GM21515 (cell line): ENCODE data around the gene PTGDR2.

ENCODE experiments used
- ATAC-seq: cut with Tn5 transposase; IDR thresholded peaks from one replicate; pipeline ENCODE4 v1.9.1; 2021; ENCODE audit not compliant: unreplicated experiment

The PTGDR2 gene

DNA sequence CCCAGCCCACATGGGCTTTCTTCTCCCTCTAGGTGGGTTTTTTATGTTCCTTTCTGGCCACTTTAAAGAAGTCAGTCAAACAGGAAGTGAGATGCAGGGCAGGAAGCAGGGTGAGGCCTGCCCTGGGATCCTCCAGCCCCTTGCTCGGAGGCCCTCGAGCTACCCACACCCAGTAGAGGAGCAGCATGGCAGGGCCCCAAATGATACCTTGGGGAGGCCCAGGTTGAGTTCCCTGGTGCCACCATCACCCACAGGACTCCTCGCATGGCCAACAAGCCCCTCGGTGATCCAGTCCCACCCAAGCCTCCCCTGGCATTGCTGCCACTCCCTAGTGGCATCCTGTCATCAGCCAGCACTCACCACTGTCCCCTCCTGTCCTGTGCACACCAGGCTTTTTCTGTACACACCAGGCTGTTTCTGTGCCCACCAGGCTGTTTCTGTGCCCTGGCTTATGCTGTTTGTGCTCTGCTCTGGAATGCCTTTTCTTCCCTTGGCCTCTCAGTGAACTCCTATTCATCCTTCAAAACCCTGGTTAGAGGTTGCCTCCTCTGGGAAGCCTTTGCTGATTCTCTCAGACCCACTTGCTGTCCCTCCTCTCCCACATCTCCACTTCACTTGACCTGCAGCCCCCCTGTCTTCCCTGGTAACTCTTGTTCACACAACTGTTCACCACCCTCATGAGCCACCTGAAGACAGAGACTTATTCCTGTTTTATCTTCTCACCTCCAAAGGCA, 3.1 kb upstream of the PTGDR2 start:
- no peak for ATAC-seq

DNA sequence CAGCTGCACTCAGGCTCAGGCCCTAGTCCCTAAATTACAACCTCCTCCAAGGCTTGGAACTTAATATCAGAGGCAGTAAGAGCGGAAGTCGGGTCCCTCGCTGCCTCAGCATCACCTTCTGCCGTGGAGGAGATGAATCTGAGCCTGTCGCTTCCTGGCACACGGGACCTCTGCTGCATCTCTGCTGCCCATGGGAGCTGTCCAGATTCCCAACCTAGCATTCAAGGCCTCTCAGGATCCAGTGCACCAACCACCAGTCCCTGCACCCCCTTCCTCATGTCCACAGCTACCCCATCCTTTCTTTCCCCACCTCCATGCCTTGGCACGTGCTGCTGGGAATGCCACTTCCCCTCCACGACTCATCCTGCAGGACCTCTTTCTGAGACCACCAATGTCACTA, 2.5 kb upstream of the PTGDR2 start:
- ATAC-seq: no peak

DNA sequence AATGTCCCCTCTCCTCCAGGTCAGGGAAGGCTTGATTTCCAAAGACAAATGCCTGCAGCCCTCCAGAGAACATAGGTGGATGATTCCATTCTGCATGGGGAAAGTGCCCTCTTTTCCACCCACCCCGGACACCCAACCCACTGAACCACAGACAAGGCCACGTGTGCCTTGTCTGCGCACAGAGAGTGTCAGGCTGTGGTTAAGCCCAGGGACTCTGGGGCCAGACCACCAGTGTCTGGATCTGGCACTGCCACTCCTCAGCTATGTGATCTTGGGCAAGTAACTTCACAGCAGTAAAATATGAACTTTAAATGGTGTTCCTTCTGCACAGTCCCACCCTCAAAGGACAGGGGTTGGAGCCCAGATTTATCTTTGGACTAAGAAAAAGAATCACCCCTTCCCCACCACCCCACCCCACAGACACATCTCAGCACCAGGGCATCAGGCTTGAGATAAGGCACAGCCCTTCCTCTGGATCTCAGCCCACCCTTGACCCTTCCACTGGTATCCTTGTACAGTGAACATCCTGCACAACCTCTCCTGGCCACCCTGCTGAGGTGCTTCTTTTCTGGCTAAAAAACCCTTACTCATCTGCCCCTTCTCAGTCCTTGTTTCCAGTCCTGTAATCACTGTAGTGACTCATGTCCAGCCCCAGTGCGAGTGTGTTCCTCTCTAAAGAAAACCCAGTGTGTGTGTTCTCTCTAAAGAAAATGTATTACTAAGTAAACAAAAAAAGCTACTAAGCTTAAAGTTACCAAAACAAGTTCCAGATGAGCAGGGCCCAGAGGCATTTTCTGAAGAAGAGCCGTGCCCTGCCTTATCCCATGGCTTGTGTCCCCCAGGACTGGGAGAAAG, 1.9 kb upstream of the PTGDR2 start:
- no peak for ATAC-seq

DNA sequence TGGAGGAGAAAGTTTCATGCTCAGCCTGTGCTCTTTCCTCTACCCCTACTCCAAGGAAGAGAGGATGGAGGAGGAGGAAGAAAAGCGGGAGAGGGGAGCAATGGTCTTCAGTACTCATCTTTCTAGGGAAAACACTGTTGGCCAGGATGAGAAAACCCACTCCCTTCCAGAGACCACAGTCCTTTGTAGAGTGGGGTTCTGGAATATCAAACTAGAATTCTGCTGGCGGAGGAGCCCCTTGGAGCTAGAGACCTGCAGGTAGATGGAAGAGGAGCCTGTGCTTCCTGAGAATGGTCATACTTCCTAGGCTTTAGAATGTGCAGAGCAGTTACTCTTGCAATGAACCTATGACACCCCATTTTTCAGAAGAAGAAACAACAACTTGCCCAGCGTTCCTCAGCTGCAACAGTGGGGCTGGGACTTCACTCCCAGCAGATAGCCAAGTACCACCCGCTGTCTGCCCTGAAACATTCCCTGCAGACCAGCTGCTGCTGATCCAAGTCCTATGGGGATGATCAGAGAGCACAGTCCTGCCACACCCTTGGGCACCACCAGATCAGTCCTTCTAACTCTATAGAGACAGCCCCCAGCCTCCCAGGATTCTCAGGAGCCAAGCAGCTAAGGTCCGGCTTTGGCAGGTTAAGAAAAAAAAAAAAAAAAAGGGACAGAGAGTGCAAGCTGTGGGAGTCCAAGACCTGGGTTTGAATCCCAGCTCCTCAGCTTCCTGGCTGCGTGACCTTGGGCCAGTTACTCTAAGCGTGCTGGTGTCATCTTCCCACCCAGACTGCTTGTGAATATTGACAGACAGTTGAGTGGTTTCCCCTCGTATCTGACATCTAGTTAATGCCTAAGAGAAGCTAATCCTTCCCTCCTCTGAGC, 664 bp downstream of the PTGDR2 start:
- no peak for ATAC-seq

DNA sequence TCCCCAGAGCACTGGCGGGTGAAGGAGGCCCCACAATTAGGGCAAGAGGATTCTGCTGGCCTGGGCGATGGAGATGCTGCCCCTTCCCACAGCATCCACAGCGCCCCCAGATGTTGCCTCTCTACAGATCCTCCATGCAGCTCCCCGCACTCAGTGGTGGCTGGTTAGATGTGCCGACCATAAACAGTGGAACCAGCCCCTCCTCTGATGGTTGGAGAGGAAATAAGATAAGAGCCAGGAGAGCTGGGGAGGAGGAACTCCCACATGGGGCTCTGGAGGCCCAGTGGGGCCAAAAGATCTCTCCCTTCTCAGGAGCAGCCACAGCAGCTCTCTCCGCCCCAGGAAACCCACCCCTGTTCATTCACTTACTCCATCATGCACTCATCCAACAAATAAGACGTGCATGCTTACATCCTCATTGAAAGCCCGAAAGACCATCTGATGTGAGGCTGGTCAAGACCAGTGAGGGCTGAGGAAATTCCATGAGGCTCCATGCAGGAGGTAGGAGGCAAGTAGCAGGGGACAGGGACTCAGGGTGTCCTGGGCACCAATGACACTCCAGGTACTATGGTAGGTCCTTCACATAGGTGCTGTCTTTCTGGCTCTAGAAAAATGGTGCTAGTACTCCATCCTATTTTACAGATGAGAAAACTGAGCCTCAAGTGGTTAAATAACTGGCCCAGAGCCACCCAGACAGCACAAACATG, 1.5 kb downstream of the PTGDR2 start:
- ATAC-seq: no peak

DNA sequence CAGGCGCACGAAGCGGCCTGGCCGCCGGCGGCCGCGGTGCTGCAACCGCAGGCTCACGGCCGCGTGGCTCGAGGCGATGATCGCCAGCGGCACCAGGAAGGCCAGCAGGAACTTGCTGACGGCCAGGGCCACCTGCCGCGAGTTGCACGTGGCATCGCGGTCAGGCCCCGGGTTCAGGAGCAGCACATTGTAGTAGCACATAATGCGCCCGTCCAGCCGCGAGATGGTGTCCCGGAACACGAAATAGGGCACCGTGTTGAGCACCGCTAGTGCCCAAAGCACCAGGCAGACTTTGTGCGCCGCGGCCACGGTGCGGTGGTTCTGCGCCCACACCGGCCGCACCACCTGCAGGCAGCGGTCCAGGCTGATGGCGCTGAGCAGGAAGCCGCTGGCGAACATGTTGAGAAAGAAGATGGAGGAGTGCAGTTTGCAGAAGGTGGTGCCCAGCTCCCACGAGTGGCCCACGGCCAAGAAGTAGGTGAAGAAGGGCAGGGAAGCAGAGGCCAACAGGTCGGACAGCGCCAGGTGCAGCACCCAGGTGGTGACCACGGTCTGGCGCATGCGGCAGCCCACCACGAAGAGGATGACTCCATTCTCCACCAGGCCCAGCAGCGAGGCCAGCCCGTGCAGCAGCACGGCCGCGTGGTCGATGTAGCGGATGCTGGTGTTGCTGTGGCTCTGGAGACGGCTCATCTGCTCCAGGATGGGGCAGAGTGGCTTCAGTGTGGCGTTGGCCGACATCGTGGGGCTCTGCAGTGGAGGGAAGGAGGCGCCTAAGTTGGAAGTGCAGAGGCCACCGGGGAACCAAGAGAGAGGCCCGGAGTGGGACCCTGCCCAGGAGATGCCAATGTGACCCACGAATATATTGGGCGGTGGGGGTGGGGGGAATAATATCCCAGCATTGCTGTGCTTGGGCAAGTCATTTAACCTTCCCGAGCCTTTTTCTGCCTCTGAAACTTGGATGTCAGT, 2.5 kb downstream of the PTGDR2 start:
- ATAC-seq: no peak

DNA sequence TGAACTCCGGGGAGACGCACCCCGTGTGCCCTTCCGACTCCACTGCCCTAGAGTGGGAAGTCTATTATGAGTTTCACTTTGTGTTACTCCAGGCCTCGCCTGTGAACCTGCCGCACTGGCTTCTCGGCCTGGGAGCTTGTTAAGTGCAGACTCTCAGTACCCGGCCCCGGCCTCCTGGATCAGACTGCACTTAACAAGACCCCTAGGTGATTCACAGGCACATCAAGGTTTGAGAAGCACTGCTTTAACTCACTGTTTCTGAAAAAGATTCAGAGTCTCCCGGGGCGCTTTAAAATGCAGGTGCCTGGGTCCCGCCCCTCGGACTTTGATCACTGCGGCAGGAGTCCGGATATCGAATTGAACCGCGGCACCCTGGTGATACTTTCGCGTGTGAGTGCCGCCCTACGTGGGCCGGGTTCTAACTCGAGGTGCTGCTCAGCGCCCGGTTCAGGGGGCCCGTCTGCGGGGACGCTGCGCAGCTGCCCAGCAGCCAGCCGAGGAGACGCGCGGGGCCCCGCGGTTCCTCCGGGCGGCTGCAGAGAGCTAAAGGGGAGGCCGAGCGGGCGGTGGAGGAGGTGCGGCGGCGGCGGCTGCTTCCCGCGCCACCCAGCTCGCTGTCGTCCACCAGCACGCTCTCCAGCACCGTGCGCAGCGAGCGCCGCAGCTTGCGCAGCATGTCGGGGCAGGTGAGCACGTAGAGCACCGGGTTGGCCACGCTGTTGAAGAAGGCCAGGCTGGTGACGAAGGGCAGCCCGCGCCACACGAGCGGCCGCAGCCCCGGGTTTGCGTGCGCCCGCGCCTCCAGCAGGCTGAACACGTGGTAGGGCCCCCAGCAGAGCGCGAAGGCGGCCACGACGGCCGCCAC, 3.4 kb downstream of the PTGDR2 start:
- ATAC-seq: no peak

DNA sequence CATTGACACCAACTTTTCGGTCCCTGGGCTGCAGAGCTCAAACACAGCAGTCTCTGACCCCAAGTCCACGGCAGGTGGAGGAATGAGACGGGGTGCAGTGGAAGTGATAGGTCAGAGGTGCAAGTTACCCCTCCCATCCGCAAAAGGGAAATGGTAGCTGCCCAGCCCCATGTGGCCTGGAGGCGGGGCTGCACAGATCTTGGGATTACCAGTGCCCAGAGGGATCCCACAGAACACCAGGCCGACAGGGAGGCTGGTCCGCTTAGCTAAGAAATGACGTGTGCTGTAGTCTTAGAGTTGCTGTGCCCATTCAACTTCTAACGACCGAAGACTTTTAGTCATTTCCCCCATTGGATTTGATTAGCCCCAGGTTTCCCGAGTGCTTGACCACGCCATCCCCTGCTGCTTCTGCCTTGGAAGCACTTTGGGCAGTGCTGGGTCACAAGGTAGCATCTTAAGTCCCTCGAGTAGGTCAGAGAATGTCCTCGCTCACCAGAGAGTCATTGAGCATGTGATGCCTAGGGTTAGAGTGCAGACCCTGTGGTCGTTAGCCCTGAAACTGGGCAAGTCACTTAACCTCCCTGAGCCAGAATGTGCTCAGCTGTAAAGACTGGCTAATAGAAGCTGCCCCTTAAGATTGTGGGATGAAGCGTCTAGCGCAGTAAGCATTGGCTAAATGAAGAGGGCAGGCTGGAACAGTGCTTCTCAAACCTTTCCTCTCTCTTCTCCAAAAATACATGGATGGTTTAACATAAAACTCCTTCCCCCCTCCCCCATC, 4.2 kb downstream of the PTGDR2 start:
- ATAC-seq: no peak

DNA sequence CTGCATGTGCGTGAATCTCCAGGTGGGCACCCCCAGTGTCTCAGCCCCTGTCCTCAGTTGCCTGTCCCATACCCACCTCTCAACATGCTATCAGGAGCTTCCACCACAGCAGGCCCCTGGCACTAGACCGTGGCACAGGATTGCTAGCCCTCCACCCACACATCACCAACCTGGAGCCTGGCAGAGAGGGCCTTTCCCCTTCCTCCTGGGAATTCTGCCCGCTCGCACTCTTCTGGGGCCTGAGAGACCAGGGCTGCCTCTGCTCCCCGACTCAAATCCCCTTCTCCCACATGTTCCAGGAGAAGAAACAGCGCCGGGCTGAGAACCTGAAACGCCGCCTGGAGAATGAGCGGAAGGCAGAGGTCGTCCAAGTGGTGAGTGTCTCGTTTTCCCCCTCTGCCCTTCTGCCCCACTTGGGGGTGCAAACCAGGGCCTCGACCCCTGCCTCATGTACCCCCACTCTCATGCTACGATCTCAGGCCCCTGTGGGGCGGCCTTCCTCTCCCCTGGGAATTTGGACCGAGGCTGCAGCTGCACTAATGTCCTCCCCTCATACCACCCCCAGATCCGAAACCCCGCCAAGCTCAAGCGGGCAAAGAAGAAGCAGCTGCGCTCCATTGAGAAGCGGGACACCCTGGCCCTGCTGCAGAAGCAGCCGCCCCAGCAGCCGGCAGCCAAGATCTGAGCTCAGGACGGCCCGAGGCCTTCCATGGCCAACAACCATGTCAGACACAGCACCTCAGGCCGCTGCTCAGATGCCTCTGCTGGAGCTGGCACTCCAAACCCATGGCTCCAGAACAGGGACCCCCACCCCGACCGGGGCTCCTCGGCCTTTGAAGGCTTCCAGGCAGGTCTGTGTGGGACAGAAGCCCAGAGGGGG, 5.9 kb downstream of the PTGDR2 start:
- no peak for ATAC-seq

DNA sequence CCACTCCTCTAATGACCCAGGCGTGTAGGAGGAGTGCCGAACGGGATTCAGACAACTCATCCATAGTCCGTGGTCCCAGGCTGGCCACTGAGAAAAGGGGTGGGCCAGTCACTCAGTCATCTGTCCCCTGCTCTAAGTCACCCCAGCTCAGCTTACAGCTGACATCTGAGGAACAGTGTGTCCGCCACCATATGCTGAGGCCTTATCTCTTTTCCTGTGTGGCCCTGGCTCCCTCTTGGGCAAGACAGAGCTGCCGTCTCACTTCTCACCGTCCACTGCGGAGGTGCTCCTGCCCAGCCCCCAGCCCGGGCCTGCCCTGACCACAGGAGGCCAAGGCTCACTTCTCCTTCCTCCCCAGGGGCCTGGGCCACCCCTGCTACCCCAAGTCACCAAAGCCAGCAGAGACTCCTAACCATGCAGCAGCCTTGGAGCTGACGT, 7.0 kb downstream of the PTGDR2 start:
- no peak for ATAC-seq

DNA sequence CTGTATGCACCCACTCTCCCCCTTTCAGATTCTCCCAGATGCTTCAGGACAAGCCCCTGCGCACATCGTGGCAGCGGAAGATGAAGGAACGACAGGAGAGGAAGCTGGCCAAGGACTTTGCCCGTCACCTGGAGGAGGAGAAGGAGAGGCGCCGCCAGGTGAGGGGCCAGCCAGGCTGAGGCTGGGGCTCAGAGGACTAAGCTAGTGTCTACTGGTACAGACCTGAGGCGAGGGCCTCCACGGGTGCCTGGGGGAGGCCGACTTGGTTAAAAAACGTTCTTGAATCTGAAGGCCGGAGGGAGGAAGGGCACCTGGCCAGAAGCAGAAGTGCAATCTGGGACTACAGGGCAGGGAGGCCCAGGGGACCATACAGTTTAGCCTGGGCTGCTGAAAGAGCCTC, 7.9 kb downstream of the PTGDR2 start:
- no peak for ATAC-seq

DNA sequence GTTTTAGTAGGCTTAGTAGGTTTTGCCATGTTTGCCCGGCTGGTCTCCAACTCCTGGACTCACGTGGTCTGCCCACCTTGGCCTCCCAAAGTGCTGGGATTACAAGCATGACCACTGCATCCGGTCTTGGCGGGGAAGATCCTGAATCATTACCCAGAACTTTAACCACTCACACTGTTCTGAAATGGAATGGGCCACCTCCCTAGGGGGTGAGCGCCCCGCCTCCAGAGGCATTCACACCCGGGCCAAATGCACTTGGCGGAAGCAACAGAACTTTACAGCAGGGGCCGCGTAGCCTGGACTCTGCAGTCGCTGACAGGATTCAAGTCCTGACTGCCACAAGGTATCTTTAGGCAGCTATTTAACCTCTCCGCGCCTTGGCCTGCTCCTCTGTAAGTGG, 8.5 kb downstream of the PTGDR2 start:
- no peak for ATAC-seq

DNA sequence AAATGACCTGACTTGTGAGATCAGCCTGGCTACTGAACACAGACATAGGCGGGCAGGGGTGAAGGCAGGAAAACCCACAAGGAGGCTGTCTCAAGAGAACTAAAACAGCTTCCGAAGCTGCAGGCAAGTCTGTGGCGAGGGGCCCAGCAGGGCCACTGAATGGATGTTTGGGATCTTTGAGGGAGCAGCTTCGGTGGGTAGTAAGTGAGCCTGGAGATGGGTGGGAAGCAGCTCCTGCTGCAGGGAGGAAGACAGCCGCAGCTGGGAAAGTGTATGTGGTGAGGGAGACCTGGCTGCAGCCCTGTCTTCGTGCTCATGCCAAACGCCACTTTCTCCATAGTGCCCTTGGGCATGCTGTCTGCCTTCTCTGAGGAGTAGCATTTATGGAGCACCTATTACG, 10.4 kb downstream of the PTGDR2 start:
- no peak for ATAC-seq

DNA sequence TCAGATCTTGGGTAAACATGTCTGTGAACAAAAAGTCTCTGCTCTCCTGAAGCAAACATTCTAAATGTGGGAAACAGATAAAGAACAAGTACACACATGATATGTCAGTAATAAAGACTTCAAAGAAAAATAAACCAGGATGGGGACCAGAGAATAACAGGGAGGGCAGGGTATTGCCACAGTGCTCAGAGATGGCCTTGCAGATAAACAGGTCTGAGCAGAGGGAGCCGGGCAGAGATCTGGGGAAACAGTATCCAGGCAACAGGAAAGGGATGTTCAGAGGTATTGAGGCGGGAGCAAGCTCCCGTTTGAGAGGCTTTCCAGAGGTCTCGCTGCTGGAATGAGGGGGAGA, 10.9 kb downstream of the PTGDR2 start:
- no peak for ATAC-seq

DNA sequence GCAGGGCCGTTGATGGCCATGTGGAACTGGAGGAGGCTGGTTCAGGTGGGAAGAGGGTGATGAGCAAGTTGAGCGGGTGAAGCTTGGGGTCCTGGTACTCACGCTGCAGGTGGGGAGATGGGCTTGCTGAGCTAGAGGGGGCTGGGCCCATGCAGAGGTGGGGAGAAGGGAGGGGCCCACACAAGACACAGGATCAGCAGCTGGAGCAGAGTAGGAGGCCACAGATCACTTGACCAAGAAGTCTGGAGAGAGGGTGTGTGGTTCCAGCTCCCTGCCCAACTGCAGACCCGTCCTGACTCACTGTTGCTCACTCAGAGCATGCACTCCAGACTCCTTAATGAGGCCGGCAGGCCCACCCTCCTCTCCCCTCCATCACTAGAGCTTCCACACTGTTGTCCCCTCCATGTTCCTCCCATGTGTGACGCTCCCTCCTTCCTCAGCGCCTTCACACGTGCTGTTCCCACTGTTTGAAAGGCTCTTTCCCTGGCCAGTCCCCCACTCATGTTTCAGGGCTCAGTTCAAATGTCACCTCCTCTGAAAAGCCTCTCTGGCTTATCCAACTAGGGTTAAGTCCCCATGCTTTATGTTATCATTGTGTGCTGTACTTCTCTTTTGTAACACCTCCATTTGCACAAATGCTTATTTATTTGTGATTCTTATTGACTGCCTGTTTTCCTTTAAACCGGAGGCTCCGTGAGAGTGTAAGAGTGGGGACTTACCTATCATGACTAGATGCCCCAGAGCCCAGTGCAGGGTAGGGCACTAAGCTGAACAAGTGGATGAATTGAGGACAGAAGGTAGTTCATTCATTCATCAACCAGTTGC, 11.5 kb downstream of the PTGDR2 start:
- no peak for ATAC-seq
